Heart left ventricle (tissue), 16 donors: Measurements from ENCODE around the gene ASB15. TPM values are rescaled to one million over a fixed set of nuclear protein-coding genes. Genes with fewer than 3 reads are reported as not detected.
A peak's percentile ranks its signal among the peaks of the same experiment; 100 is the strongest.

Source experiments
- ATAC-seq, 4 donors: fragments of 200-7000 bp; cut with Tn5 transposase; one replicate each; pipeline ENCODE4 v1.9.1; 2020 to 2022; ENCODE audit warnings: moderate library complexity in 4 of 4, mild to moderate bottlenecking in 3 of 4, moderate number of reproducible peaks in 1 of 4
- DNase-seq, 5 donors: peaks; one replicate each; pipeline ENCODE4 v3.0.0-alpha.2; 2020
- H3K27ac ChIP-seq, 12 donors: fragments of 200-600 bp; sonication (generic) in 4 of 12; one replicate each; pipeline versions ENCODE4 v1.5.0 to v1.8.0; 2016 to 2022; ENCODE audit warnings: mild to moderate bottlenecking in 2 of 12
- H3K27me3 ChIP-seq, 9 donors: fragments of 200-600 bp; sonication (generic) in 2 of 9; one replicate each; pipeline versions ENCODE4 v1.5.1 to v1.8.0; 2016 to 2022; ENCODE audit warnings: mild to moderate bottlenecking in 3 of 9
- H3K36me3 ChIP-seq, 9 donors: fragments of 200-600 bp; sonication (generic) in 2 of 9; one replicate each; pipeline versions ENCODE4 v1.5.0 to v1.8.0; 2018 to 2022; ENCODE audit warnings: mild to moderate bottlenecking in 2 of 9
- H3K4me1 ChIP-seq, 12 donors: fragments of 200-600 bp; sonication (generic) in 4 of 12; one replicate each; pipeline versions ENCODE4 v1.5.0 to v1.8.0; 2016 to 2022; ENCODE audit warnings: mild to moderate bottlenecking in 3 of 12
- H3K4me3 ChIP-seq, 12 donors: fragments of 200-600 bp; sonication (generic) in 4 of 12; one replicate each; pipeline versions ENCODE4 v1.5.0 to v1.8.0; 2017 to 2022; ENCODE audit warnings: mild to moderate bottlenecking in 9 of 12, moderate library complexity in 4 of 12
- H3K9me3 ChIP-seq, 12 donors: fragments of 200-600 bp; sonication (generic) in 4 of 12; one replicate each; pipeline versions ENCODE4 v1.5.0 to v1.8.0; 2016 to 2022; ENCODE audit warnings: mild to moderate bottlenecking in 1 of 12
- CTCF ChIP-seq, 12 donors: fragments of 200-600 bp; sonication (generic) in 4 of 12; IDR thresholded peaks; one replicate each; pipeline versions ENCODE4 v1.5.0 to v1.8.0; 2018 to 2022; ENCODE audit warnings: antibody characterized with exemption in 12 of 12, mild to moderate bottlenecking in 5 of 12
- POLR2A ChIP-seq, 2 donors: fragments of 450-650 bp; IDR thresholded peaks; one replicate each; pipeline ENCODE4 v1.6.1; 2017; ENCODE audit warnings: antibody characterized with exemption in 2 of 2, mild to moderate bottlenecking in 2 of 2, moderate library complexity in 2 of 2
- WGBS, 4 donors: extraction: QIAGEN DNeasy Blood & Tissue Kit in 2 of 4; methylation state at CpG; one replicate each; pipeline versions ENCODE4 v1.1.5 to v1.1.7; 2013 to 2018; 5-methylcytosine and 5-hydroxymethylcytosine counted together
- intact Hi-C, 10 donors: fragments of 100-400 bp; cut with DNase I; formaldehyde crosslinking; loops; one replicate each; pipeline versions ENCODE4 v1.11.1 to v1.14.2; 2022
- polyA plus RNA-seq, 2 donors: library from polyadenylated mRNA; stranded (reverse); fragments of 200-250 nt; gene quantifications; one replicate each; pipeline ENCODE4 v1.2.3, GENCODE V29; 2013
- total RNA-seq, 9 donors: library from RNA; depleted of rRNA in 2 of 9; stranded (reverse); fragments of >200 nt in 2 of 9; fragmentation: NEBNext Ultra II Directional in 3 of 9; extraction: Animal tissue kit (Norgen Biotek cat#: 25700) in 3 of 9; gene quantifications; one replicate each; pipeline versions ENCODE4 v1.1.0 to v1.2.4, GENCODE V29; 2016 to 2023
- donor health status: ischemic (EF 13 %, LVEDD 7.1; RV severe dilation, severe dysfunction).
- donor health status: healthy with polysubstance abuse.
- donor health status: DM: no; HTN: yes; CAD: no.
- donor health status: DM: no; HTN: no; CAD: no.
- donor health status: ischemic (EF 25% LVEDD 6.9; RV normal size, moderate dysfunction).
- donor health status: ischemic (EF 25% LVEDD 5.7; RV mildly dilated, moderate dysfunction).
- donor health status: healthy.
- donor health status: DM: yes; HTN: yes; CAD: no.
- donor health status: ischemic (EF 35%, LVEDD 5.7; RV mildly dilated, moderate dysfunction).
- donor health status: nonischemic (EF 11% LVEDD 7.7; RV severe dilation, severe dysfunction).
- donor health status: DM: yes; HTN: yes; CAD: no.
- donor health status: PGD.
- donor health status: ischemic (EF 29% LVEDD 5.4; RV normal size, mild dysfunction).
- donor health status: nonischemic (EF 23%, LVEDD 6.1; RV moderate dilation, normal function).

ASB15 gene
- total and polyA plus RNA-seq, 11 donors = 2.2 to 77.1 (median 34.9) TPM

- 66 to 75% (median 72%) methylated on average over 6 of the region's 6 CpGs for WGBS, 4 donors
Observed at GRCh38 chr7:123653162-123653561, 51.5 kb downstream of the ASB15 start.

GRCh38 chr7:123655614-123656013, 54.0 kb downstream of the ASB15 start, which contains the start of gene LMOD2:
Gene LMOD2, plus strand, starts transcription at chr7:123655866. Its CDS starts 98 bp downstream, at chr7:123655964.
- 48 to 67% (median 57%) methylated on average over 6 of the region's 6 CpGs for WGBS, 4 donors
- H3K9me3 ChIP-seq = no peaks in the 10 kb centered on the region
- DNase-seq (peak; percentile 69 to 85 (median 79)), ATAC-seq (peak; percentile 80 to 91 (median 86))
- H3K27ac ChIP-seq = peak within 1 kb of the TSS; percentile 76 to 98 (median 89)
- intact Hi-C loops = loop anchor here in 2 of 10 donors (5.0 kb wide), 2 partner anchors 53 to 92 kb away; partner anchors contain the start of genes ASB15 (in 1 of the 2) and WASL (in 1 of the 2)
- H3K4me3 ChIP-seq = peak within 1 kb of the TSS; percentile 36 to 69 (median 58)
- H3K27me3 ChIP-seq = no peaks in the 10 kb centered on the region
- no peak for TF ChIP-seq CTCF (IDR thresholded peaks at IDR 0.05)
- TF ChIP-seq POLR2A (IDR thresholded peaks at IDR 0.05) = peak in 1 of 2 donors; percentile 92
- H3K4me1 ChIP-seq = peaks cover 0 to 20% (median 2%) of the 10 kb centered on the region in 12 donors
- H3K36me3 ChIP-seq = peaks cover 0 to 15% (median 0%) of the 10 kb centered on the region in 9 donors

More at GRCh38 chr7:123653162-123653561, 51.5 kb downstream of the ASB15 start:
- ATAC-seq (no peak), DNase-seq (no peak)
- Histone ChIP-seq H3K4me3 (no peak overlapping the region), H3K27me3 (no peaks in the 10 kb centered on the region), H3K36me3 (peaks cover 0 to 2% (median 0%) of the 10 kb centered on the region in 9 donors), H3K27ac (peak overlapping the region in 8 of 12 donors; percentile 2 to 98 (median 62)), H3K9me3 (no peaks in the 10 kb centered on the region), H3K4me1 (peaks cover 0 to 20% (median 2%) of the 10 kb centered on the region in 12 donors)
- TF ChIP-seq CTCF (IDR thresholded peaks at IDR 0.05) (no peak), POLR2A (IDR thresholded peaks at IDR 0.05) (no peak)
- intact Hi-C loops = no loop called here

GRCh38 chr7:123656544-123657303, 55.1 kb downstream of the ASB15 start:
- Histone ChIP-seq H3K27ac (peak overlapping the region; percentile 76 to 98 (median 89)), H3K27me3 (no peaks in the 10 kb centered on the region), H3K4me1 (peaks cover 0 to 20% (median 0%) of the 10 kb centered on the region in 12 donors), H3K9me3 (no peaks in the 10 kb centered on the region), H3K36me3 (peaks cover 0 to 15% (median 0%) of the 10 kb centered on the region in 9 donors), H3K4me3 (peak overlapping the region; percentile 36 to 69 (median 58))
- ATAC-seq = peak in 1 of 4 donors; percentile 27
- 35 to 44% (median 40%) methylated on average over 6 of the region's 6 CpGs for whole genome bisulfite sequencing, 4 donors
- TF ChIP-seq POLR2A (IDR thresholded peaks at IDR 0.05) (peak in 1 of 2 donors; percentile 36), CTCF (IDR thresholded peaks at IDR 0.05) (no peak)
- intact Hi-C loops = loop anchor here in 2 of 10 donors (5.0 kb wide), 2 partner anchors 54 to 91 kb away; partner anchors contain the start of genes ASB15 (in 1 of the 2) and WASL (in 1 of the 2)
- DNase-seq = no peak

GRCh38 chr7:123657304-123657685, 55.7 kb downstream of the ASB15 start:
- Histone ChIP-seq H3K36me3 (peaks cover 0 to 19% (median under 1%) of the 10 kb centered on the region in 9 donors), H3K27ac (peak overlapping the region; percentile 76 to 98 (median 89)), H3K27me3 (no peaks in the 10 kb centered on the region), H3K4me1 (peaks cover 0 to 17% (median 0%) of the 10 kb centered on the region in 12 donors), H3K4me3 (peak overlapping the region; percentile 36 to 69 (median 58)), H3K9me3 (no peaks in the 10 kb centered on the region)
- ATAC-seq = peak; percentile 14 to 57 (median 46)
- 18 to 33% (median 24%) methylated on average over 1 of the region's 1 CpG for WGBS, 4 donors
- TF ChIP-seq POLR2A (IDR thresholded peaks at IDR 0.05) (no peak), CTCF (IDR thresholded peaks at IDR 0.05) (no peak)
- peak in 2 of 5 donors; percentile 38 to 52 for DNase-seq
- intact Hi-C loops = loop anchor here in 2 of 10 donors (5.0 kb wide), 2 partner anchors 55 to 90 kb away; partner anchors contain the start of genes ASB15 (in 1 of the 2) and WASL (in 1 of the 2)
